NCI-H2196 treated with DMSO at 0.1 percent for 48 hours (cell line): ENCODE results near the gene MYCN.

Experiments
- DNase-seq: peaks from one replicate; lab custom pipeline; 2025; ENCODE audit not compliant: unreplicated experiment; lab: John Stamatoyannopoulos, UW

Gene MYCN

DNA sequence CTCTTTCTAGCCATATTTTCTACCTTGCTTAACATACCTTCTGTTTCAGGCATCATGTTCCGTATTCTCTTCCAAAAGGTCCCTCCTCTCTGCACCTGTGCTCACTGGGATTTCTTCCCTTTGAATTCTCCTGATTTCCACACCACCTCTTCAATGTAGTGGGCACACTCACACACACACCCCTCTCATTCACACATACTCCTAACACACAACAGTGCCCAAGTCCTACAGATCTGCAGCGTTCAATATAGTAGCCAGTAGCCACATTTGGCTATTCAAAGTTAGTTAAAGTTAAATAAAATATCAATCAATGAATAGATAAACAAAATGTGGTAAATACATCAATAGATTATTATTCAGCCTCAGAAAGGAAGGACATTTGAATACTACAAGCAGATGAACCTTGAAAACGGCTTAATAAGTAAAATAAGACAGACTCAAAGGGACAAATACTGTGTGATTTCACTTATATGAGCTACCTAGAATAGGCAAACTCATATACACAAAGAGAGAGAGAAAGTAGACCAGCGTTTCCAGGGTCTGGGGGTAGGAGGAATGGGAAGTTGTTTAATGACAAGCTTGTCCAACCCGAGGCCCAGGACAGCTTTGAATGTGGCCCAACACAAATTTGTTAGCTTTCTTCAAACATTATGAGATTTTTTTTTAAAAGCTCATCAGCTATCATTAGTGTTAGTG is 34.4 kb downstream of the MYCN start:
- DNase-seq: no peak

GRCh38 chr2:15975261-15975600 is 34.9 kb downstream of the MYCN start:
- DNase-seq: no peak

- DNase-seq: no peak
These were observed 35.3 kb downstream of the MYCN start for GRCh38 chr2:15975676-15976075.

GRCh38 chr2:15976354-15976753 is 36.0 kb downstream of the MYCN start:
- DNase-seq: no peak

GRCh38 chr2:15979051-15979758 is 38.9 kb downstream of the MYCN start:
- DNase-seq: no peak

DNA sequence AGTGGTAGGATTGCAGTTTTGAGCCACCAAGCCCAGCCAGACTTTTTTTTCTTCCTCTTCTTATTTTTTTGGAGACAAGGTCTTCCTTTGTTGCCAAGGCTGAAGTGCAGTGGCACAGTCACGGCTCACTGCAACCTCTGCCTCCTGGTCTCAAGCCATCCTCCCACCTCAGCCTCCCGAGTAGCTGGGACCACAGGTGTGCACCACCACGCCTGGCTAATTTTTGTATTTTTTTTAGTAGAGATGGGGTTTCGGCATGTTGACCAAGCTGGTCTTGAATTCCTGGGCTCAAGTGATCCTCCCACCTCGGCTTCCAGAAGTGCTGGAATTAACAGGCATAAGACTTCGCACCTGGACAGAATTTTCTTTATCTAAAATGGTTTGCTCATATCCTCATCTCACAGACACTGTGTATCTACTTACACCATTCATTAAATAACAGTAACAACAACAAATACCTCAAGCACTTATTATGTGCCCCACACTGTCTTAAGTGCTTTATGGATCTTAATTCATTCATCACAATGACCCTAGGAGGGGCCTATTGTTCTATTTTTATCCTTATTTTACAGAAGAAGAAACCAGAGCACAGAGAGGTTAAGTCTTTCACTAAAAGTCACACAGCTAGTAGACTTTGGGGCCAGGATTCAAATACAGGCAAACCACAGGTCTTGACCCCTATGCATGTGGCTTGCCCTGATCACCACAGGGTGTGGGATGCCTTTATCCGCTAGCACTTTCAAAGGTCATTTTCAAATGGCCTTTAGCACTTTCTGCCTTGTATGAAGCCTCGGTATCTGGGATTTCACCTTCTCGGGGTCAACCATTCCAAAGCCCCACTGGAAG is 39.6 kb downstream of the MYCN start:
- no peak for DNase-seq

GRCh38 chr2:15980605-15981098 is 40.3 kb downstream of the MYCN start:
- DNase-seq: no peak

DNA sequence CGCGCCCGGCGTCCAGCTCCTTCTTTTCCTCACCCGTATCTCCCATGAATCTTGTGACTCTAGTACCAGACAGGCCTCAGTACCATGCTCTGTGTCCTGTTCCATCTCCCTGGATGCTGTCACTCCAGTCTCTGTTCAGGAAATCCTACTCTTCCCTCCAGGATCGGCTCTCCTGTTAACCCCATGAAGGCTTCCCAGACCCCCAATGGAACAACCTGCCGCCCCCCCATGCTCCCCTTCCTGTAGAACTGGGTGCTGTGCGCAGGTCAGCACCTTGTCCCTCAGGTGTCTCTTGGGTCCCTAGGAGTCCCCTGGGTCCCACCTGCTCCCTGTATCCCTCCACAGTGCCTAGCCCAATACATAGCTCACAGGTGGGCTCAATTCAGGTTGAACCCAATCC is 41.3 kb downstream of the MYCN start:
- DNase-seq: no peak

GRCh38 chr2:15982285-15983044 is 42.1 kb downstream of the MYCN start:
- no peak for DNase-seq

DNA sequence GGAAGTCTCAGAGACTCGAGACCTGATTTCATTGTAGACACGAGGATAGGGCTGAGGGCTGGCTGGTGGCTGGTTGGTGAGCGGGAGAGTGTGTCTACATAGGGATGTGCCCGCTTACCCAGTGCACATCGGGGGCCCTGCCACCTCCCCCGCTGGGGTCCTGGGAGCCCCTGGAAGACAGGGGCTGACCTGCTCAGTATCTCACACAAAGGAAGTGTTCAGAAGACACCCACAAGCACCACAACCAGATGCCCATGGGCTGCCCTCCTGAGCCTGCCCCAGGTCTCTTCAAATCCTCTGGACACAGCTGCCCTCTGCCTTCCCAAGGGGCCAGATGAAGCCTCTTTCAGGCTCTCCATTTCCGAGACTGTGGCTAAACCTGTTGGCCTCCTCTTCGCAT is 43.1 kb downstream of the MYCN start:
- DNase-seq: no peak

DNA sequence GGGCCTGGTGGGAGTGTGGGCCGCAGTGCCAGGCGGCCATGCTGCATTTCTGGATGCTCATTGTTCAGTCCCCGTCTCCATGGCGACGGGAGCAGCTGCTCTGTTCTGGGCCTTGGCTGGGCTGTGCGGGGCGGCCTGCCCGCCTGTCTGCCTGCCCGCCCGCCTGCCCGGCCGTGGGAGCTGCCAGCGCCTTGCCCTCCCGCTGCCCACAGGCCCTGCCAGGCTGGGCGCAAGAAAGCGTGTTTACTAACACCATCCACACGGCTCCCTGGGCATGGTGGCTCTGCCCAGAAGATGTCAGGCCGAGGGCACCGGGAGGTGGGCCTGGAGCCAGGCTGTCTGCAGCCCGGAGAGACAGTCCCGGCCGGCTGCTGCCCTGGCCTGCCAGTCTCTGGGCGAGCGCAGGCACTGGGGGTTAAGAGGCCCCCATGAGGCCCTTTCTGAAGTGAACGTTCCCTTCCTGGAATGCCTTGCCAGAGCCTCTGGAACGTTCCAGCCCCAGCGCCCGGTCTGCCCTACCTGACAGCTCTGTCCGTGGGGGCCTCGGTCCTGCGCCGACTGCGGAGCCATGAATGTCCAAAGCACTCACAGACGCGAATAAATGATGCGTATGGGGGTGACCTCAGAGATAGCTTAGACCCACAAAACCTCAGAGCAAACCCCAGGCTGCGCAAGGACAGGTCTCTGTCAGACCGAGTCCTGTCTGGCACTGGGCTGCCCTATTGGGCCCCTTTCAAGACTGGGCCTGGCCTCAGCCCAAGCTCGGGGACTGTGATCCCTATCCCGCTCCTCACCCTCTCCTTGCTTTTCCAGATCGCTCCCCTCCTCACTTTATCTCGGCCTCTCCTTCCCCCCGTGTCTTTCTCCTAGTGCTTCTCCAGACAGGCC is 44.3 kb downstream of the MYCN start:
- no peak for DNase-seq

- DNase-seq: no peak
These were observed 45.2 kb downstream of the MYCN start for GRCh38 chr2:15985531-15985930.

GRCh38 chr2:15986068-15986560 is 45.8 kb downstream of the MYCN start:
- DNase-seq: no peak

- DNase-seq: no peak
These were observed 46.3 kb downstream of the MYCN start for GRCh38 chr2:15986644-15987043.

- no peak for DNase-seq
These were observed 48.4 kb downstream of the MYCN start for GRCh38 chr2:15988733-15989132.

DNA sequence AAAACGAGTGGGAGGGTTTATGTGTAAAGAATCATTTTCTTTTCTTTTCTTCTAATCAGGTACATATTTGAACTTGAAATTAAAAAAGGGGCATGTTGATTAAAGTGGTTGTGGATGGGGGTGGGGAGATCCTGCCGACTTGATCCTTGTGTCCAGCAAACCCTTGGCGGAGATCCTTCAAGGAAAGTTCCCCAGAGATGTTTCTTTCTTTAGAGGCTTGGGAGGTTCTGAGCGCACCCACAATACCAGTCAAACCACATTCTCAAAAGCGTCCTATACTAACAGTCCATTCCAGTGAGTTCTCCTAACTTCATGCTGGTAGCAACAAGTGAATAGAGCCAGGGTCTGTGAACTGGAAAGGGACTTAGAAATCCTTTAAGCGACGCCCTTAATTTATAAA is 49.2 kb downstream of the MYCN start:
- no peak for DNase-seq

DNA sequence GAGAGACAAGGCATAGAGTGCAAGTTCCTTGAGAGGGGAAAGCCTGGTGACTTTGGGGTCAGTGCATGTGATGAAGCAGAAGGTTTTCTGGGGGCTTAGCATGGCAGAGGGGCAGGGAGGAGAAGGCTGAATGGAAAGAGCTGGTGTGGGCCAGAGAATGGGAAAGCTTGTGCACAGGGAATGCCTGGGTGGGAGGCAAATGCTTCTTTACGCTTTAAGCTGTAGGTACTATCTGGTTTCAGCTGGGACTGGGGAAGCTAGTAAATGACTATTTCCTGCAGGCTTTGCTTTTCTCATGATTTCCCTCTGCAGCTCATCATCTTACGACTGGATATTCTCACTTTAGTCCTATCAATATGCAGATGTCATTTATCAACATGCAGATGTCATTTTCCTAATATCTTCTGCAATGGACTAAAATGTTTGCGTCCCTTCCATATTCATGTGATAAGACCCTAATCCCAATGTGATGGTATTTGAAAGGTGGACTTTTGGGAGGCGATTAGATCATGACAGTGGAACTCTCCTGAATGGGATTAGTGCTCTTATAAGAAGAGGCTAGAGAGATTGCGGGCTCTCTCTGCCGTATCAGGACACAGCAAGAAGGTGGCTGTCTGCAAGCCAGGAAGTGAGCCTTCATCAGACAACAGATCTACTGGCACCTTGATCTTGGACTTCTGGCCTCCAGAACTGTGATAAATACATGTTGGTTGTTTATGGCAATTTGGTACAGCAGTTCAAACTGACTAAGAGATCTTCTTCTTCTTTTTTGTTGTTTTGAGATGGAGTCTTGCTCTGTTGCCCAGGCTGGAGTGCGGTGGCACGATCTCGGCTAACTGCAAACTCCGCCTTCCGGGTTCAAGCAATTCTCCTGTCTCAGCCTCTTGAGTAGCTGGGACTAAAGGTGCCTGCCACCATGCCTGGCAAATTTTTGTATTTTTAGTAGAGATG is 50.1 kb downstream of the MYCN start:
- no peak for DNase-seq

- no peak for DNase-seq
These were observed 50.9 kb downstream of the MYCN start for GRCh38 chr2:15991231-15991630.
